ENCODE measurements around the gene NSD2. TPM values are rescaled to one million over a fixed set of nuclear protein-coding genes. Genes with fewer than 3 reads are reported as not detected.

NSD2 gene
- total RNA-seq, 6 experiments from 2014 or later = 65.2 to 121 (median 109) TPM

- Mint-ChIP-seq H3K27me3 (ENCODE audit: insufficient read depth) (peaks cover 7% of the 10 kb centered on the region), H3K36me3 (ENCODE audit: low read depth) (peaks cover 33% of the 10 kb centered on the region), H3K4me1 (ENCODE audit: low read depth) (peaks cover 8% of the 10 kb centered on the region; the same call in 1 of the 2 replicates), H3K27ac (no peak overlapping the region; the same call in 1 of the 2 replicates), H3K9me3 (no peaks in the 10 kb centered on the region), H3K4me3 (no peak overlapping the region)
- no peak for TF ChIP-seq CTCF (IDR thresholded peaks at IDR 0.05)
- DNase-seq = no peak
Measured at GRCh38 chr4:1967512-1968149, 96.4 kb downstream of the NSD2 start.

- Mint-ChIP-seq H3K27ac (0 out of 2 replicates have a peak overlapping the region, but pooled peaks have one; percentile 6), H3K27me3 (ENCODE audit: insufficient read depth) (peaks cover 7% of the 10 kb centered on the region), H3K9me3 (no peaks in the 10 kb centered on the region), H3K4me1 (ENCODE audit: low read depth) (peaks cover 8% of the 10 kb centered on the region; the same call in 1 of the 2 replicates), H3K36me3 (ENCODE audit: low read depth) (peaks cover 33% of the 10 kb centered on the region), H3K4me3 (no peak overlapping the region)
- no peak for TF ChIP-seq CTCF (IDR thresholded peaks at IDR 0.05)
- DNase-seq = no peak
Measured at GRCh38 chr4:1968686-1969295, 97.6 kb downstream of the NSD2 start.

DNA sequence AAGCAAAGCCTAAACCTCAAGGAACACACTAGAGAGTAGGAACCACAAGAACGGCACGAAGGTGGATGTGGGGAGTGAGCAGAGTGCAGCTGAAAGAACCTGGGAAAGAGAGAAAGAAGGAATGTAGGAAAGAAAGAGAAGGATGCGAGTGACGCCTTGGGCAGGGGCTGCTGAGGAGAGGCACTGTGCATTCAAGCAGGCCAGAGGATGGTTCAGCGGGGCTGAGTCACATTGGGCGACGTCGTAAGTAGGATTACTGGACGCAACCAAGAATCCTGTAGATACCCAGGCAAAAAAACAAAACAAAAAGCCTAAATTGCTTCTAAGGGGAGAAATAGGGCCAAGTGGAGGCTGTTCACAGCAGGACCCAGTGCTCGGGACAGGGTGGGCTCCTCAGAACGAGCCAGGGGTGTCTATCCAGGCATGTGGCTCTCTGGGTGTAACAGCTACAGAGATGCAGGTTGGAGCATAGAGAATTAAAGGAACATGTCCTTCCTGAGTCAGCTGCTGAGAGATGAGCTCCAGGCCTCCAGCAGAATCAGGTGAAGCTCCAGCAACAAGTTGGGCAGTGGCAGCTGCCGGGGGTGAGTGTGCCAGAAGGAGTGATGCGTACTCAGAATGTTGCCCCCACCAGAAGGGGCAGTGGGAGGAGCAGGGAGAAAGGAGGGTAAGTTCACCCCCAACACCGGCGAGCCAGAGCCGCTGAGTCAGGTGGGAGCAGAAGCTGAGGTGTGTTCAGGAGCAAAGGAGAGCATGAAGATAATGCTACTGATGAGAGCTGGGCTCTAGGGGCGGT is 98.9 kb downstream of the NSD2 start:
- TF ChIP-seq CTCF (IDR thresholded peaks at IDR 0.05) = no peak
- Mint-ChIP-seq H3K9me3 (no peaks in the 10 kb centered on the region), H3K36me3 (ENCODE audit: low read depth) (peaks cover 23% of the 10 kb centered on the region), H3K27ac (peak overlapping the region; percentile 22; the same call in 1 of the 2 replicates), H3K4me3 (no peak overlapping the region), H3K27me3 (ENCODE audit: insufficient read depth) (peaks cover 7% of the 10 kb centered on the region), H3K4me1 (ENCODE audit: low read depth) (peaks cover 5% of the 10 kb centered on the region; the same call in 1 of the 2 replicates)
- no peak for DNase-seq

- no peak for TF ChIP-seq CTCF (IDR thresholded peaks at IDR 0.05)
- Mint-ChIP-seq H3K9me3 (no peaks in the 10 kb centered on the region; the same call in 1 of the 2 replicates), H3K36me3 (ENCODE audit: low read depth) (peaks cover 18% of the 10 kb centered on the region; the same call in 1 of the 2 replicates), H3K27ac (no peak overlapping the region), H3K4me1 (ENCODE audit: low read depth) (no peaks in the 10 kb centered on the region; the same call in 1 of the 2 replicates), H3K27me3 (ENCODE audit: insufficient read depth) (peaks cover 7% of the 10 kb centered on the region), H3K4me3 (no peak overlapping the region)
- DNase-seq = no peak
Measured at GRCh38 chr4:1970926-1971325, 99.7 kb downstream of the NSD2 start.

DNA sequence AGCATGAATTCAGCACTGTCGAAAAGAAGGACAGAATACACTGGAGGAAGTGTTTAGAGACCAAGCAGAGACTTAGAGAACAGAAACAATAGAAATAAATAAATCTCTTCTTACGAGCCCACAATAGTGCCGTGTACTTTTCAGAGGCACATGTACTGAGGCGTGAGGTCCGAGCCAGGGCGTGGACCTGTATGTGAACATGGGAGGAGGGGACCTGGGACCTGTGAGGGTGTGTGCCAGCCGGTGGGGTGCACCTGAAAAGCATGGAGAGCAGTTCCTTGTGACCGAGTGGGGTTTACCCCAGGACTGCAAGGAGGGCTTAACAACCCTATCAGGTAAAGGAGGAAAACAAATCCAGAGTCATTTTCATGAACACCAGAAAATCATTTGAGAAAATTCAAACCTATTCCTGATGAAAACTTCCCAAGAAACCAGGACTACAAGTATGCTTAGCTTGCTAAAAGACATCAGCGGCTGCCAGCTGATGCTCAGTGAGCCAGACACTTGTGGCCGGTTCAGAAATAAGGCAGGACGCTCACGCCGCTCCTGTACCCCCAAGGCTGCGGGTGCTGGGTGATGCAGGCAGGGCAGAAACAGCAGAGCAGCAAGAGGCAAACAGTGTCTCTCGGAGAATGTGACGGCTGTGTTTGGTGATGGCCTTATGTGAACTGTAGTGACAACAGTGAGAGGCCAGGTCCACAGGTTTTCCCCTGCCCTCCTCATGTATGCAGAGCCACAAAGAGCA is 100.4 kb downstream of the NSD2 start:
- Mint-ChIP-seq H3K9me3 (no peaks in the 10 kb centered on the region; the same call in 1 of the 2 replicates), H3K27me3 (ENCODE audit: insufficient read depth) (peaks cover 7% of the 10 kb centered on the region), H3K4me3 (no peak overlapping the region), H3K36me3 (ENCODE audit: low read depth) (peaks cover 23% of the 10 kb centered on the region), H3K27ac (no peak overlapping the region), H3K4me1 (ENCODE audit: low read depth) (no peaks in the 10 kb centered on the region)
- no peak for TF ChIP-seq CTCF (IDR thresholded peaks at IDR 0.05)
- DNase-seq = no peak

All from HFFc6 (cell line).